Raji (cell line): Measurements from ENCODE around the gene FHOD3.

ENCODE experiments used
- POLR2A ChIP-seq: IDR thresholded peaks from 2 replicates; pipeline ENCODE4 v1.6.1; 2011; ENCODE audit warnings: low read depth, low read length, control low read depth; ENCODE audit not compliant: insufficient read depth

The FHOD3 gene

DNA sequence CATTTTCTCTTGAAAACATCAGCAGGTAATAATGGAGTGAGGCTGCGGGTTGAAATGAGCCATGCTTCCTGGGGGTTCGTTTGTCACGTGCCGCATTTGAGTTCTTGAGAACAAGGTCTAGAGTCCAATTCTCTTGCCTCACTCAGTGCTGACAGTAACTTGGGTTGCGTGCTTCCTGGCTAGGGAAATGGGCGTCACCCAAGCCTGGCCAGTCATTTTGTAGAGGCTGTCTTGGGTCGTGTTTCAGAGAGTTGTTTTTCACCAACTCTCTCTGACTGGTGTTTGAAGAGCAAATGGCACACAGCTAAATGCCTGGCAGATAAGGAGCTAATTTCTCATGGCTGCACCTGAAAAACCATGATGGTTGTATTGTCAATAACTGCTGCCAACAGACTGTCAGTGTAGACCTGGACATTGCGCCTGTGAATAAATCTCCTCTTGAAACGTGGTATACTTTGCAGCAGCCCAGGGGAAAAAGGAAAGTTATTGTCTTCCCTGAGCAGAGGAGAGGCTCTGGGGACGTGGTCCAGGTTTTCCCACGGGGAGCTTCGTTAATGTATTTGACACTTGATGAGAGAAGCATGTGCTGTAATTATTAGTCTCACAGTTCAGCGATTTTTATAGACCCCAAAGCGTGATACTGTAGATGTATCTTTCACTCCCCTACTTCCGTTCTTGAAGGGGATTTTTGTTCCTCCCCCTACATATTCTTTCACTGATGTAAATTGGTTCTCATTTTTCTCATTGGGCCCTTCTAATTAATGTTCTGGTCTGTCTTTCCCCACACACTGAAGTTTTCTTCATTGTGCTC lies 196.0 kb downstream of the FHOD3 start:
- TF ChIP-seq POLR2A, result no peak

DNA sequence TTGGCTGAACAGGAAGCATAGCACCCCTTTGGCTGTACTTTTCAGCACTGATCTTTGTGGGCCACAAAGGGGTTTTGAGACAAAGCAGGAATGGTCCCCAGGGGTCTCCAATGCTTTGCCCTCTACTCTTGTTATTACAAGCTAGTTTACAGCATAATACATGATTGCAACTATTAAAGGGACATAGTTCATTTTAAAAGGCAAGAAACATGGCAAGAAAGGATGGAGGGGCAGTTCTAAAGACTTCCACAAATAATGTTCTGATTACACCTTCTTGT lies 196.6 kb downstream of the FHOD3 start:
- TF ChIP-seq POLR2A, result no peak

DNA sequence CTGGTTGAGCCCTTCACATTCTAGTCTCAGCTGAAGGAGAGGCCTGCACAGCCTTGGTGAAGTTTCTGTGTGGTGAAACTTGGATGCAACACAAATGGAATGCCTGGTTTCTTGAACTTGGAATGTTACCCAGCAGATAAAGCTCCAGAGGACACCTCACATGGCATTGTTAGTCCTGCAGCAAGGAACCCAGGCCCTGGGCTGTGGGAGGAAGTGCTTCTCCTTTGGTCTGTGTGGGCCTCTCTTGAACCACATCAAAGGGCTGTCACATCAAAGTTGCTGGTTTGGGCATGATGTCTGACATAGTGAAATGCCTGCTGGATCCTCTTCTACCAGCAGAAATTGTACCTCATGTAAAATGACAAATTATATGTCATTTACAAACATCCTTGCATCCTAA lies 198.5 kb downstream of the FHOD3 start:
- no peak for TF ChIP-seq POLR2A

DNA sequence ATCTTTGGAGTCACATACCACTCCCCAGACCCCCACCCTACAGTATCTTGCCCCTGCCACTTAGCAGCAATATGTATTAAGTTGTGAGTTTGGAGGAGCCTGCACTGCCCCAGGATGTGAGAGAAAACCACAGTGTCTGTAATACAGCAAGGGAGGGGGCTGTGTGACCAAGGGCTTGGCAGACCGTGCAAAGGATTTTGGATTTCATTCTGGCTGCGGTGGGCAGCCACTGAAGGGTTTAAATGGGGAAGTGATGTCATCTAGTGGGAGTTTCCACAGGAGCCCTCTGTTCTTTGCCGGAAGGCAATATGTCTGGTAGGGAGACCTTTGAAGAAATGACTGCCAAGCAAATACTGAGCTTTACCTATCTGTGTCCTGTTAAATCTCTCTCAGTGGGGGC lies 202.4 kb downstream of the FHOD3 start:
- TF ChIP-seq POLR2A, result no peak

DNA sequence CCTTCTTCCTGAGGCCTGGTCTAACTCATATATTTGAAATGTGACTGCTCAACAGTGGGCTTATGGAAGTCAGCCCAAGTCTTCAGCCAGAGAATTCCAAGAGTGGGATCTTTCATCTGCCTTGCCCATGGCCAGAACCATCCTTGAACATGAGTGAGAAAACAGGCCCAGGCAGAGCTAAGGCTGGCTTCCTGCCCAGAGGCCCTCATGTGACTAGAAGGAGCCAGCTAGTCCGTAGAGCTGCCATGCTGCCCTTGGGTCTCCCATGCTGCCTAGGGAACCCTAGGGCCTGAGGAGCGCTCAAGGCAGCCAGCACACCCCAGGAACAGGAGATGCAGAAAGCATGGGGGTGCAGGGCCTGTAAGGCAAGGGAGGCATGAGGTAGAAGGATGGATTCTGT lies 203.6 kb downstream of the FHOD3 start:
- no peak for TF ChIP-seq POLR2A

DNA sequence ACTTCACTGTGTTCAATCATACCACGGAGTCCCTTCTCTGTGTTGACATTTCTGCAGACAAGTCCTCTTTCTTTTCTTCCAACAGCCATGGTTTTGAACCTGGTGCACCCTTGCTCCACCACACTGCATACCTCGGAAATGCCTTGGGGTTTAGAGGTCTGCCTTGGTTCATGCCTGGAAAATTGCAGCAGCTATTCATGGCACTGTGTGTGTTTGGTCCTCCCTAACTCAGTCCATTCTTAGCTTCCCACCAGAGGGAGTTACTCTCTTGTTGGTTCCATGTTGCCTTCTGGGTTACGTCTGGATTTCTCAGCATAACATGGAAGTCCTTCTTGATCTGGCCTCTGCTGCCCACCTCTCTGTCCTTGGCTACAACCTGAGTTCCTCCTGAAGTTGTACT lies 206.0 kb downstream of the FHOD3 start:
- TF ChIP-seq POLR2A, result no peak

DNA sequence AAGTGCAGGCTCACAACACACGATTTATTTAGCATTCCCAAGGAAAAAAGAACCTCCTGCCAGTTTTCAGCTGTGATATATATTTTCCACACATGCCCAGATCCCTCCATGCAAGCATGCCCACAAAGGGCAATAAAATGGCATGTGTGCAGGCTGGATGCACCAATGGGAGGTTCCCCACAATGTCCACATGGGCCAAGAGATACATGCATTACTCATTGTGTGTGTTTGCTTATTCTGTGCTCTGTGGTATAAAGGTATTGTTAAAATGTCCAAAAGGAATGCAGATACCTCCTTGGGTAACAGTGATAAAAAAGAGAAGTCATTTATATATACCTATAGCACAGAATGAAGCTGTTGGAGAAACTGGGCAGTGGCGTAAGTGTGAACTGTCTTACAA lies 207.4 kb downstream of the FHOD3 start:
- no peak for TF ChIP-seq POLR2A

DNA sequence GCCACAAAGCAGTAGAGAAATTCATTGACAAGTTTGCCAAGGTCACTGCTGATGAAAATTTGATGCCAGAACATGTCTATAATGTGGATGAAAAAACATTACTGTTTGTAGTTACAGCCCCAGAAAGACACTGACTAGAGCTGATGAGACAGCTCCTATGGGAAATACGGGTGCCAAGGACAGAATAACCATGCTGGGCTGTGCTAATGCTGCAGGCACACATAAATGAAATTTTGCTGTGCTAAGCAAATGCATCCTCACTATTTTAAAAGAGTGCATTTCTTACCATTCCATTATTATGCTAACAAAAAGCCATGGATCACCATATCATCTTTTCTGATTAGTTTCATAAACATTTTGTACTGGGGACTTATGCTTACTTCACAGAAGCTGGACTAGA lies 208.2 kb downstream of the FHOD3 start:
- no peak for TF ChIP-seq POLR2A

DNA sequence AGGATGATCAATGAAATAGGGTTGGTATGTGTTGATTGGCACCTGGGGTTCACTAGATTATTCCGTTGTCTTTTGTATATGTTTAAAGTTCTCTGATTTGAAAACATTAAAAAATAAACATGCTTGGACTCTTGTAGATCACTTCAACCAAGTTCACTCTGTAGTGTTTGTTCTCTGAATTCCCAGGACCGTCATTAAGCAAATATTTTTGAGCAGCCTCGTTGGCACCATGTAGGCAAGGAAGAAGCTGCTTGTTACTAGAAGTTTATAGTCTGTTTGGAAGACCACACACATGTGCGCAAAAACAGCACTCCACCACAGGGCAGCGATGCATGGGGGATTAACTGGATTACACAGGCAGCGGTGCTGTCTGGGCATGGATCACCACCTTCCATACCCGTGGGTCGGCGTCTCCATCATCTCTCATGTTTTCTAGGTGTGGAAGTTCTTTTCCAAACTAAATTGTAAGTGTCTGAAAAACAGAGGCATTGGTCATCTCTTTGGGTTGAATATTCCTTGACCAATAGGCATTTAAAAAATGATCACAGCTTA lies 212.2 kb downstream of the FHOD3 start:
- TF ChIP-seq POLR2A, result no peak

DNA sequence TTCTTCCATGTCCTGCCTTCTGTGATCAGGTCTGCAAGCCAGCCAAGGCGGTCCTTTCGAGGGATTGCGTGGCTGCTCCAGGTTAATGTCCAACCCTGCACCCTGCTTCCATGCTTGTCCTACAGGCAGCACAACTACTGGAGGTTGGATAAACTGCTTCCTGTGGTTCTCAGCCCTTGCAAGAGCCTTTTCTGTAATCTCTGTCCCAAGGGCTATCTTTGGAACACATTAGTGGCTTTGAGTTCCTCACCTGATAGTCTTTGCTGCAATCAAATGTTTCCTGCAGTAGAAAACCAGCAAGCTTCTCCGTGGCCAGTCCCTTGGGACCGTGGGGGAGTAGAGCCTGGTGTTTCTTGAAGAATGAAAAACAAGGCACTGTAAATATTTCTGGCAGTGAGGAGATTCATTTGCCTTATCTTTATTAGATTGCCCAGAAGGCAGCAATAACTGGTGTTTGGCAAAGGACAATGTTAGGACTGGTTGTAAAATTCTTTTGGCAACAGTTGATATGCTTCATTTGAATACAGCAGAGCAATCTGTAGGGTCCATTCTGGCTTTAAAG lies 214.4 kb downstream of the FHOD3 start:
- no peak for TF ChIP-seq POLR2A

DNA sequence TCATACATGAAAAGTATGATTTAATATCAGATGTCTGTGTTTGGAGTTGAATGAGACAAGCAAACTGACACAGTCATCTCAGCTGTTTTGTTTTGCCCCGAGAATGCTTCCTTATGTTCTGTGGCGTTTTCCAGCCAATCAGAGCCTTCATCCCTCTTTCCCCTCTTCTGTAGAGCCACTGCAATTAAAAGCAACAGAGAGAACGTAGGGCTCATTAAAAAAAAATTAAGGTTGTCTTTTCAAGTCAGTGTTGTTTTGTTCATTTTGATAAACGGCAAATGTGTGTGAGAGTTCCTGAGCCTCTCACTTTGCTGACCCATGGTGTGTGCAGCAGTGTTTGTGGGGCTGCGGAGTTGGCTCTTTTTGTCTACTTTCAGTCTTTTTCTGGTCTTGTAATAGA lies 216.0 kb downstream of the FHOD3 start:
- TF ChIP-seq POLR2A, result no peak

DNA sequence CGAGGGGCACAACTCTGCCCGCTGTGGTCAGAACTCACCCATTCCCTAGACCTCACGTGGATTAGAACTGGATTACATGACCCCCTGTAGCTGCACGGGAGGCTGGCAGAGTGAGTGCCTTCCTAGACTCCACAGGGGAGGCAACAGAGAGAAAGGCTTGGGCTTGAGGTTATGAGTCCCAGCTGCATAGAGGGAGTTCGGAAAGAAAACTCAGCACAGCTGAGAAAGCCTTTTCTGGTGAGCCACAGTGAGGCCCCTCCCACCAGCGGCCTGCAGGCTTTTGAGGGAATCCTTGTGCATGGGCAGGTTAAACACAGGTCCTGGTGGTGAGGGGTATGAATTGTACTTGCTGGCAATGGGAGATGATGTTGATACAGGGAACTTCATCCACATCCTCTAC lies 217.3 kb downstream of the FHOD3 start:
- TF ChIP-seq POLR2A, result no peak

DNA sequence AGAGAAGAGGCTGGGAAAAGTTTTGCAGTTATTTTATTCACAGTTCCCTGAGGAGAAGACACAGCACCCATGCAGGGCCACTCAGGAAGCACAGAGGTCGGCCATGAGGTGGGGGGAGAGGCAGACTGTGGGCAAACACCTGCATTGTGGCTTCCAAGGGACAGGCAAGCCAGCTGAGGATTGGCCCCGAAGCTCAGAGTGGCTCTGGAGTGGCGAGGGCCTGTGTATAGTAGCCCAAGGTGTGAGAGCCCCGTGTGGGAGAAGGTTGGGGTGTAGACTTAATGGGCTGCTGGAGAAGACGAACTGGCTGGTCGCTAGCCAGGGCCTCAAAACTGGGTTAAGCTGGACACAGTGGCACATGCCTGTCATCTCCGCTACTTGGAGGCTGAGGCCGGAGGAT lies 218.7 kb downstream of the FHOD3 start:
- TF ChIP-seq POLR2A, result no peak

DNA sequence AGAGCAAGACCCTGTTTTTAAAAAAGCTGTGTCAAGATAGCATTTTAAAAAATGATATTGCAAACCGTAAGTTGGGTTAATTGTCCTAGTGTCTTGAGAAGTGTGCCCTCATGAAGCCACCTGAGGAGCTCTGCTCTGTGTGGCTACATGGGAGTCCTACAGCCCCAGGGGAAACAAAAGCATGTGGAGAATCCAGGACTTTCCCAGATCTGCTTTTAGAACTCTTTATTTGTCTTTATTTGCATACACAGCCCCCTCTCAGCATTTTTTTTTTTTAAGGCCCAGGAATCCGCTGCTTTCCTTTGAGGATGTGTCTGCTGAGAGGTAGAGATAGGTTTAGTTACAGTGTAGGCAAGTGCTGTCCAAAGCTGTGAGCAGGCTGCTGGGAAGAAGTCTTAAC lies 219.2 kb downstream of the FHOD3 start:
- TF ChIP-seq POLR2A, result no peak

DNA sequence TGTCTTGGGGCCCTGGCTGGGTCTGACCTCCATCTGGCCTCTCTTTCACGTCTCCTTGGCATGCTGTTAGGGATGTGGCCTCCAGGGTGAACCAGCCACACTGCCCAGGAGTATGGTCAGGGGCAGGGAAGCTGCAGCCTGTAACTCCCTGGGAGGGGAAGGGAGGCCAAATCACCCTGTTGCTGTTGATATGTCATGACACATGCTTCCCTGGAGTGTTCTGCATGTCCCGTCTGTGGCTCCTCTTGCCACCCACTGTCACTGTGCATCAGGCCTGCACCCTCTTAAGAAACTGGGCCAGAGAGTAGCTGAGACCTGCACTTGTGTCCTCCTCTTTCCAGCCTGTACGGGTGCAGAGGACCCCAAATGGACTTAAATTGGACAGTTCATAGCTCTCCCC lies 221.3 kb downstream of the FHOD3 start:
- no peak for TF ChIP-seq POLR2A

DNA sequence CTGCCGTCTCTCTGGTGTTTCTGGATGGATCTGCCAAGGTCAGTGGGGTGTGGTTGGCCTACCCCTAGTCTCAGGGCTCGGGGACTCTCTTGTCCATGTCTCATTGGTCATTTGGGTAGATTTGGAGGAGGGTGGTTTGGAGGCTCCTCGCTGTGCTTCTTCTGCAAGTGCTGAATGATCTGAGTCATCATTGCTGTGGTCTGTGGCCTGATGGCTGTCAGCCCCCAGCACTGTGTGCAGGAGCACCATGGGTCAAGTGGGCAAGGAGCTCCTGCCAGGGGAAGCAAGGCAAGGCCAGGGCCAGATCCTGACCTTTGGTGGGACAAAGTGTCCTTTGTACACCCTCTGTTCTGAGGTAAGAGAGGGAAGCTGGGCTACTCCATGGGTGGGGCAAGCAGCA lies 221.8 kb downstream of the FHOD3 start:
- TF ChIP-seq POLR2A, result no peak

DNA sequence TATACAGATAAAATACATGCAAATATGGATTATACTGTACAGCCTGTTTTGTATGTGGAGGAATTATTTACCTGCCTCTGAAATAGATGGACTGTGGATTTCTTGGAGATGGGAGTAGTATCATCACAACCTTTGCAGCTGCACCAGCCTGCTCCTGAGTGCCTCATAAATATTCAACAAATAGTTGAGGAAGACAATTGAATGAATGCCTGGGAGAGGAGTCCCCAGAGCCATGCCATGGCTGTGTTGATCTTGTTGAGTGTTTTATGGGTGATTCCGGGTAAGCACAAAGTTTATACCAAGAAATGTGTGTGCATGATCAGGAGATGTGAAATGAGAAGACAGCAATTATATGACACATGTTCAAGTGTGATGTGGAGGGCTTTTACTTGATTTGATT lies 225.0 kb downstream of the FHOD3 start:
- TF ChIP-seq POLR2A, result no peak
